OCI-LY7 (cell line): ENCODE data around the gene FZD10.

Experiments
- CTCF ChIP-seq: fragments of 200-600 bp; sonication (generic); conservative IDR thresholded peaks from 2 replicates; pipeline ENCODE4 v1.5.1; 2014; ENCODE audit warnings: mild to moderate bottlenecking, antibody characterized with exemption, low read length, moderate library complexity, mixed read lengths
- EZH2phosphoT487 ChIP-seq: fragments of 200-600 bp; sonication (generic); IDR thresholded peaks from 2 replicates; pipeline ENCODE4 v1.6.1; 2018; ENCODE audit warnings: low read depth, borderline replicate concordance, mild to moderate bottlenecking, mixed run types, antibody characterized with exemption, low read length, moderate library complexity, mixed read lengths

GRCh38 chr12:130160306-130160705, 2.0 kb upstream of the FZD10 start:
- TF ChIP-seq CTCF, result no peak
- TF ChIP-seq EZH2phosphoT487, result no peak
